ENCODE results near the gene DSTN.

Gene DSTN

DNA sequence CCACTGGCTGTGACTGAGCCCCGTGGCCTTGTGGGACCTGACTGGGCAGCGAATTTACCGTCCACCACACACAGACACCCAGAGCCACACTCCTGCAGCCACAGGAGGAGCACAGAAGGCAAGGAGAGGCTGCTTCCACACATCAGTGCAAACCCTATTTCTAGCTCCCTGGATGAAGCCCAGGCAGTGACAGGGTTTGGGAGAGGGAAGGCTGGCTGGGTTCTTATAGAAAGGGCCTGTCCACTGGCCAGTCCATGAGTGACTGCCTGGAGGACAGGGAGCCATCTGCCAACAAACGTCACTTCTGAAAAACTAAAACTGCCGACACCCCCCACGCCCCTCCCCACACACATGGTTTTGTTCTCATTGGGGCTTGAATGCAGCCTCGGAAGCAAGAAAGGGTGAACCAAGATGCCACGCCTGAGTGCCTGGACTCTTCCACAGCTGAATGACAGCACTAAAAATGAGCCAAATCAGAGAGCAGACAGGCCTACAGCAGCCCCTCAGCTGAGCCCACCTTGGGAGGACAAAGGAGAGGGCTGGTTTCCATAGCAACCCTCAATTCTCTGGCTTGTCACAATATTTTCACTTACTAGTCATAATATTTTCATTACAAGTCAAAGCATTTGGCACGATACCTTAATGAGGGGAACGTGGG lies 73.8 kb downstream of the DSTN start:
- H3K27me3 ChIP-seq (ENCODE audit: control insufficient read depth in 3 of 3, insufficient read depth in 3 of 3, low read depth in 1 of 3, low read length in 3 of 3): no peaks in the 10 kb centered on the region
- peaks cover 3% of the 10 kb centered on the region for H3K79me1 ChIP-seq (ENCODE audit: low read depth, low read length)
- H4K8ac ChIP-seq (ENCODE audit: low read depth, low read length): no peak overlapping the region
- no peak overlapping the region for H3K4me3 ChIP-seq (ENCODE audit: low read length in 2 of 2)
- no peak overlapping the region for H3K4ac ChIP-seq (ENCODE audit: low read length)
- H3K9ac ChIP-seq (ENCODE audit: low read depth, low read length, poor library complexity): no peak overlapping the region
- H2AFZ ChIP-seq (ENCODE audit: low read length): no peak overlapping the region
- H2BK15ac ChIP-seq (ENCODE audit: low read length): no peak overlapping the region
- H2BK12ac ChIP-seq (ENCODE audit: low read length): no peak overlapping the region
- H4K91ac ChIP-seq (ENCODE audit: low read depth, low read length, poor library complexity): no peak overlapping the region
- peaks cover 15 to 23% of the 10 kb centered on the region in 2 donors for H3K4me1 ChIP-seq (ENCODE audit: control insufficient read depth in 2 of 2, insufficient read depth in 1 of 2, low read depth in 1 of 2, low read length in 2 of 2)
- no peak overlapping the region for H3K14ac ChIP-seq (ENCODE audit: low read length)
- no peak overlapping the region for H3K4me2 ChIP-seq (ENCODE audit: insufficient read depth, low read length, poor library complexity, severe bottlenecking)
- H3K36me3 ChIP-seq (replicated peaks in 1 of 2; ENCODE audit: control insufficient read depth in 2 of 2, insufficient read depth in 2 of 2, low read length in 2 of 2): peaks cover 0 to 8% of the 10 kb centered on the region in 2 donors
- H2BK120ac ChIP-seq (ENCODE audit: low read depth, low read length): no peak overlapping the region
- H3K18ac ChIP-seq (ENCODE audit: low read length): no peak overlapping the region
- H2BK5ac ChIP-seq (ENCODE audit: low read length): no peak overlapping the region
- no peak for DNase-seq (ENCODE audit: low spot score)
- H3K9me3 ChIP-seq (replicated peaks in 1 of 2; ENCODE audit: control insufficient read depth in 2 of 2, insufficient read depth in 1 of 2, low read depth in 1 of 2, low read length in 2 of 2): no peaks in the 10 kb centered on the region
- no peak overlapping the region for H3K27ac ChIP-seq (replicated peaks; ENCODE audit: low read length)
- WGBS, 2 donors (ENCODE audit: extremely low coverage in 2 of 2, insufficient read length in 2 of 2, insufficient replicate concordance in 1 of 2): no CpG with 5 or more reads among the region's 10 CpGs
- no peak overlapping the region for H2AK5ac ChIP-seq (ENCODE audit: low read depth, low read length)
- H3K23ac ChIP-seq (ENCODE audit: low read depth, low read length, poor library complexity): no peak overlapping the region

DNA sequence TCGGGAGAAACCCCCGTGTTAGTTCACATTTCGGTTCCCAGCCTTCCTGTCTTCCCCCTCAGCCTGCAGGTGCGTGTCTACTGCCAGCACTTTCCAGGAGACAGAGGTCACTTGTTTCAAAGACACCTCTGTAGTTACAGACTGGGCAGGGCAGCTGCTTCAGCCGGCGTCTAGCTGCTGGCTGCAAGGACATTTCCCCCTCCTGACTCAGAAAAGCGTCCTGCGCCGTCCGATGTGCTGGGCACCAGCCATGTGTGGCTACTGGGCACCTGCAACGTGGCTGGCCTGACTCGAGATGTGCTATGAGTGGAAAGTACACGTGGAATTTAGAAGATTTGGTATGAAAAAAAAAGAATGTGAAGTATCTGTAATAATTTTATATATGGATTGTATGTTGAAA lies 74.6 kb downstream of the DSTN start:
- no peak overlapping the region for H3K4me3 ChIP-seq (ENCODE audit: low read length in 2 of 2)
- WGBS, 2 donors (ENCODE audit: extremely low coverage in 2 of 2, insufficient read length in 2 of 2, insufficient replicate concordance in 1 of 2): 100% methylated on average over 1 of the region's 13 CpGs
- no peak overlapping the region for H2BK5ac ChIP-seq (ENCODE audit: low read length)
- no peak overlapping the region for H2BK120ac ChIP-seq (ENCODE audit: low read depth, low read length)
- H2AFZ ChIP-seq (ENCODE audit: low read length): no peak overlapping the region
- no peak overlapping the region for H2BK15ac ChIP-seq (ENCODE audit: low read length)
- H4K91ac ChIP-seq (ENCODE audit: low read depth, low read length, poor library complexity): no peak overlapping the region
- H3K18ac ChIP-seq (ENCODE audit: low read length): no peak overlapping the region
- no peak for DNase-seq (ENCODE audit: low spot score)
- H3K79me1 ChIP-seq (ENCODE audit: low read depth, low read length): peaks cover 3% of the 10 kb centered on the region
- no peak overlapping the region for H3K4ac ChIP-seq (ENCODE audit: low read length)
- H3K9ac ChIP-seq (ENCODE audit: low read depth, low read length, poor library complexity): no peak overlapping the region
- no peak overlapping the region for H2BK12ac ChIP-seq (ENCODE audit: low read length)
- peaks cover 0 to 8% of the 10 kb centered on the region in 2 donors for H3K36me3 ChIP-seq (replicated peaks in 1 of 2; ENCODE audit: control insufficient read depth in 2 of 2, insufficient read depth in 2 of 2, low read length in 2 of 2)
- no peaks in the 10 kb centered on the region for H3K9me3 ChIP-seq (replicated peaks in 1 of 2; ENCODE audit: control insufficient read depth in 2 of 2, insufficient read depth in 1 of 2, low read depth in 1 of 2, low read length in 2 of 2)
- no peak overlapping the region for H2AK5ac ChIP-seq (ENCODE audit: low read depth, low read length)
- H3K14ac ChIP-seq (ENCODE audit: low read length): no peak overlapping the region
- no peak overlapping the region for H3K23ac ChIP-seq (ENCODE audit: low read depth, low read length, poor library complexity)
- no peaks in the 10 kb centered on the region for H3K27me3 ChIP-seq (ENCODE audit: control insufficient read depth in 3 of 3, insufficient read depth in 3 of 3, low read depth in 1 of 3, low read length in 3 of 3)
- peaks cover 16 to 27% of the 10 kb centered on the region in 2 donors for H3K4me1 ChIP-seq (ENCODE audit: control insufficient read depth in 2 of 2, insufficient read depth in 1 of 2, low read depth in 1 of 2, low read length in 2 of 2)
- no peak overlapping the region for H3K4me2 ChIP-seq (ENCODE audit: insufficient read depth, low read length, poor library complexity, severe bottlenecking)
- H3K27ac ChIP-seq (replicated peaks; ENCODE audit: low read length): no peak overlapping the region
- no peak overlapping the region for H4K8ac ChIP-seq (ENCODE audit: low read depth, low read length)

GRCh38 chr20:17645010-17645409 lies 75.1 kb downstream of the DSTN start:
- Histone ChIP-seq H2BK15ac (ENCODE audit: low read length) (no peak overlapping the region), H3K14ac (ENCODE audit: low read length) (no peak overlapping the region), H2AFZ (ENCODE audit: low read length) (no peak overlapping the region), H3K9me3 (replicated peaks in 1 of 2; ENCODE audit: control insufficient read depth in 2 of 2, insufficient read depth in 1 of 2, low read depth in 1 of 2, low read length in 2 of 2) (no peaks in the 10 kb centered on the region), H3K4me3 (ENCODE audit: low read length in 2 of 2) (no peak overlapping the region), H3K36me3 (replicated peaks in 1 of 2; ENCODE audit: control insufficient read depth in 2 of 2, insufficient read depth in 2 of 2, low read length in 2 of 2) (peaks cover 0 to 8% of the 10 kb centered on the region in 2 donors), H3K27ac (replicated peaks; ENCODE audit: low read length) (no peak overlapping the region), H3K23ac (ENCODE audit: low read depth, low read length, poor library complexity) (no peak overlapping the region), H4K8ac (ENCODE audit: low read depth, low read length) (no peak overlapping the region), H3K4me2 (ENCODE audit: insufficient read depth, low read length, poor library complexity, severe bottlenecking) (no peak overlapping the region), H3K27me3 (ENCODE audit: control insufficient read depth in 3 of 3, insufficient read depth in 3 of 3, low read depth in 1 of 3, low read length in 3 of 3) (no peaks in the 10 kb centered on the region), H3K4me1 (ENCODE audit: control insufficient read depth in 2 of 2, insufficient read depth in 1 of 2, low read depth in 1 of 2, low read length in 2 of 2) (peaks cover 18 to 27% of the 10 kb centered on the region in 2 donors), H3K9ac (ENCODE audit: low read depth, low read length, poor library complexity) (no peak overlapping the region), H2BK5ac (ENCODE audit: low read length) (no peak overlapping the region), H2BK120ac (ENCODE audit: low read depth, low read length) (no peak overlapping the region), H3K79me1 (ENCODE audit: low read depth, low read length) (peaks cover 3% of the 10 kb centered on the region), H3K18ac (ENCODE audit: low read length) (no peak overlapping the region), H2AK5ac (ENCODE audit: low read depth, low read length) (no peak overlapping the region), H2BK12ac (ENCODE audit: low read length) (no peak overlapping the region), H3K4ac (ENCODE audit: low read length) (no peak overlapping the region), H4K91ac (ENCODE audit: low read depth, low read length, poor library complexity) (no peak overlapping the region)
- DNase-seq (ENCODE audit: low spot score): no peak
- 100% methylated on average over 3 of the region's 14 CpGs; no CpG with 5 or more reads in 1 of the 2 donors for WGBS, 2 donors (ENCODE audit: extremely low coverage in 2 of 2, insufficient read length in 2 of 2, insufficient replicate concordance in 1 of 2)

GRCh38 chr20:17645546-17646208 lies 75.8 kb downstream of the DSTN start:
- no peak overlapping the region for H2AK5ac ChIP-seq (ENCODE audit: low read depth, low read length)
- no peak overlapping the region for H2BK5ac ChIP-seq (ENCODE audit: low read length)
- no peak overlapping the region for H4K8ac ChIP-seq (ENCODE audit: low read depth, low read length)
- peaks cover 3% of the 10 kb centered on the region for H3K79me1 ChIP-seq (ENCODE audit: low read depth, low read length)
- no peak for DNase-seq (ENCODE audit: low spot score)
- no peak overlapping the region for H2AFZ ChIP-seq (ENCODE audit: low read length)
- no peak overlapping the region for H3K23ac ChIP-seq (ENCODE audit: low read depth, low read length, poor library complexity)
- no peaks in the 10 kb centered on the region for H3K27me3 ChIP-seq (ENCODE audit: control insufficient read depth in 3 of 3, insufficient read depth in 3 of 3, low read depth in 1 of 3, low read length in 3 of 3)
- H3K9me3 ChIP-seq (replicated peaks in 1 of 2; ENCODE audit: control insufficient read depth in 2 of 2, insufficient read depth in 1 of 2, low read depth in 1 of 2, low read length in 2 of 2): no peaks in the 10 kb centered on the region
- no peak overlapping the region for H2BK12ac ChIP-seq (ENCODE audit: low read length)
- H3K4me2 ChIP-seq (ENCODE audit: insufficient read depth, low read length, poor library complexity, severe bottlenecking): no peak overlapping the region
- H2BK15ac ChIP-seq (ENCODE audit: low read length): no peak overlapping the region
- H3K14ac ChIP-seq (ENCODE audit: low read length): no peak overlapping the region
- WGBS, 2 donors (ENCODE audit: extremely low coverage in 2 of 2, insufficient read length in 2 of 2, insufficient replicate concordance in 1 of 2): no CpG with 5 or more reads among the region's 10 CpGs
- H3K18ac ChIP-seq (ENCODE audit: low read length): no peak overlapping the region
- no peak overlapping the region for H3K4me3 ChIP-seq (ENCODE audit: low read length in 2 of 2)
- H3K9ac ChIP-seq (ENCODE audit: low read depth, low read length, poor library complexity): no peak overlapping the region
- no peak overlapping the region for H3K4ac ChIP-seq (ENCODE audit: low read length)
- no peak overlapping the region for H3K27ac ChIP-seq (replicated peaks; ENCODE audit: low read length)
- H2BK120ac ChIP-seq (ENCODE audit: low read depth, low read length): no peak overlapping the region
- no peak overlapping the region for H4K91ac ChIP-seq (ENCODE audit: low read depth, low read length, poor library complexity)
- peaks cover 0 to 5% of the 10 kb centered on the region in 2 donors for H3K36me3 ChIP-seq (replicated peaks in 1 of 2; ENCODE audit: control insufficient read depth in 2 of 2, insufficient read depth in 2 of 2, low read length in 2 of 2)
- peaks cover 21 to 27% of the 10 kb centered on the region in 2 donors for H3K4me1 ChIP-seq (ENCODE audit: control insufficient read depth in 2 of 2, insufficient read depth in 1 of 2, low read depth in 1 of 2, low read length in 2 of 2)
